Epithelial cell of alveolus of lung (primary cell): ENCODE results near the gene RAB27B. TPM values are rescaled to one million over a fixed set of nuclear protein-coding genes. Genes with fewer than 3 reads are reported as not detected.

Experiments used
- total RNA-seq: library from RNA; depleted of rRNA; stranded (reverse); fragments of >200 nt; gene quantifications from 2 replicates; pipeline ENCODE4 v1.2.1, GENCODE V29; 2015

RAB27B gene
- total RNA-seq: 0.08 and 7.5 TPM in 2 replicates

GRCh38 chr18:54828281-54828881 lies at the start of gene RAB27B:
TSS of gene RAB27B (plus strand) at chr18:54828477. CDS start at chr18:54877586, 49,109 bp downstream.

Other genes starting within 250 kb of the RAB27B start
- not detected in 2 replicates for gene DYNAP, start 237.2 kb upstream of the RAB27B start, total RNA-seq
- gene CCDC68, start 131.0 kb downstream of the RAB27B start, total RNA-seq: 20.2 and 36.8 TPM in 2 replicates